ENCODE results near the gene SNX5.

Gene SNX5

DNA sequence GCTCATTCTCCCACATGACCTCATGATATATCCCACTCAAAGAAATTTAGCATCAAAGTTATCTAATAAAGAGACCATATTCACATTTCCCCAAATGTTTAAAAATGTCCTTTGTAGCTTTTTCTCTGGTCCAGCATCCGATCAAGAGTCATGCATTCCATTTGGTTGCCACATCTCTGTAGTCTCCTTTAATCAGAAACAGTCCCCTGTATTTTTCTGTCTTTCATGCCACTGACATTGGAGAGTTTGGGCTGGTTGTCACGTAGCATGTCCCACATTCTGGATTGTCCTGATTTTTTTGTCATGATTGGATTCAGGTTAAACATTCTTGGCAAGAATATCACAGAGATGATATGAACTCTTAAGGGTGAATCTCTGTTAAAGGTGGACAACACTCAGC is 55.7 kb downstream of the SNX5 start:
- Histone ChIP-seq H3K9me3 (ENCODE audit: control insufficient read depth, insufficient read depth, low read length) (no peaks in the 10 kb centered on the region), H3K36me3 (ENCODE audit: insufficient read depth, low read length) (no peaks in the 10 kb centered on the region), H3K4me1 (ENCODE audit: insufficient read depth, low read length) (peaks cover 4% of the 10 kb centered on the region; the same call in 1 of the 2 replicates), H3K9ac (ENCODE audit: low read depth, low read length) (no peak overlapping the region)

DNA sequence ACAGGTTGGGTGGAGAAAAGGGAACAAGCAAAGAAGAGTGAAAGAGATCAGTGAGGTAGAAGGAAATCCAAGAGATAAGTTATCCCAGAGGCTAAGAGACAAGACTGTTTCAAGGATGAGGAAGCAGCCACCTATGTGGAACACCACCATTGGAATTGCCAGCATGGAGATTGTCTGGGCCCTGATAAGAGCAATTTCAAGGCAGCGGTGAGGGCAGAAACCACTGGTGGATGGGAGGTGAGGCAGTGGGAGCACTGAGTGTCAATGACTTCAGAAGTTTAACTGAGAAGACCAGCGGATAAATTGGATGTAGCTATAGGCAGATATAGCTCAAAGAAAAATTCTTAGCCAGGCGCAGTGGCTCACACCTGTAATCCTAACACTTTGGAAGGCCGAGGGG is 56.7 kb downstream of the SNX5 start:
- Histone ChIP-seq H3K36me3 (ENCODE audit: insufficient read depth, low read length) (no peaks in the 10 kb centered on the region), H3K4me1 (ENCODE audit: insufficient read depth, low read length) (peaks cover 4% of the 10 kb centered on the region; the same call in 1 of the 2 replicates)

DNA sequence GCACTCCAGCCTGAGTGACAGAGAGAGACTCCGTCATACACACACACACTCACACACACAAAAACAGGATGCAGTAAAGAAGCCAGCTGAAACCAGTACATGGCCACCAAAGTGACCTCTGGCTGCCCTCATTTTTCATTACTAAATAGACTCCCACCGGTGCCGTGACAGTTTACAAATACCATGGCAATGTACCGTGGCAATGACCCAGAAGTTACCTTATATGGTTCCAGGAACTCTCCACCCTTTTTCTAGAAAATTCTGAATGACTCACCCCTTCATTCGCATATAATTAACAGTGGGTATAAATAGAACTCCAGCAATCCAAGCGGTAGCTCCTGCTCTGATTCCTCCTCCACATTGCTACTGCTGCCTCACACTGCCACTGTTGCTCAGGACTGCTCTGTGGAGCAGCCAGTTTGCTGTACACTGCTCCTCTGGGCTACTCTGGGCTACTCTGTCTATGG is 57.7 kb downstream of the SNX5 start:
- Histone ChIP-seq H3K36me3 (ENCODE audit: insufficient read depth, low read length) (no peaks in the 10 kb centered on the region), H3K4me1 (ENCODE audit: insufficient read depth, low read length) (peaks cover 4% of the 10 kb centered on the region; the same call in 1 of the 2 replicates), H3K9ac (ENCODE audit: low read depth, low read length) (no peak overlapping the region), H3K9me3 (ENCODE audit: control insufficient read depth, insufficient read depth, low read length) (no peaks in the 10 kb centered on the region)

More for the DNA sequence above, 56.7 kb downstream of the SNX5 start:
- no peaks in the 10 kb centered on the region for H3K9me3 ChIP-seq (ENCODE audit: control insufficient read depth, insufficient read depth, low read length)
- no peak overlapping the region for H3K9ac ChIP-seq (ENCODE audit: low read depth, low read length)

DNA sequence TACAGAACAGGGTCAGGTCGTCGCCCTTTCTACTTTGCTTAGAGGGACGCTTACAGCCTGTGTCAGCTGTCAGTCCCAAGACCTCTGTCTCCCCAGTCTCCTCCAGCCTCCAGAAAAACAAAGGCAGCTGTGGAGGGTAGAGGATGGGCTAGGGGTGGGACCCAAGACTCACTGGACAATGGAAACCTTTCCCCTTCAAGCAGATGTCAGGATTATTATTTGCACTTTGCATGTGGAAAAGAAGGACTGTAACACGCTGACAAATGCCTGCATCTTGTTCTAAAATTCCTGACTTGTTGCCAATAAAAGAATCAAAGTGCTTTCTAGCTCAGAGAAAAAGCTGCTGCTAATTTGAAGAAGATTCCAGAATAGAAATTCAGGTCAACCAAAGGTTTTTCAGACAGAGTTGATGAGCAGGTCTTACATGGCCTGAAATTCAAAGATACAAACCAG is 58.7 kb downstream of the SNX5 start:
- peaks cover 4% of the 10 kb centered on the region; the same call in 1 of the 2 replicates for H3K4me1 ChIP-seq (ENCODE audit: insufficient read depth, low read length)
- no peaks in the 10 kb centered on the region for H3K36me3 ChIP-seq (ENCODE audit: insufficient read depth, low read length)
- H3K9me3 ChIP-seq (ENCODE audit: control insufficient read depth, insufficient read depth, low read length), result no peaks in the 10 kb centered on the region
- H3K9ac ChIP-seq (ENCODE audit: low read depth, low read length), result no peak overlapping the region

DNA sequence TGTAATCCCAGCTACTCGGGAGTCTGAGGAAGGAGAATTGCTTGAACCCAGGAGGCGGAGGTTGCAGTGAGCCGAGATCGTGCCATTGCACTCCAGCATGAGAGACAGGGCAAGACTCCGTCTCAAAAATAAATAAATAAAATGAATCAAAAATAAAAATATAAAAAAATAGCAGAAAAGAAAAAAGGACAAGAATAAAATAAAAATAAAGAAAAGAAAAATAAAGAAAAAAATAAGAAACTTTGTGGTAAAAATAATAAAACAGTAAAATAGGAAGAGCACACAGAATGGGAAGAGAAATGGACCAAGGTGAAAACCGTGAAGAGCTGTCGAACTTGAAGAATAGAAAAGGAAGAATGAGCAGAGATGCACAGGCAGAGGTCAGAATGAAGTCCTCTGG is 63.0 kb downstream of the SNX5 start:
- Histone ChIP-seq H3K4me1 (ENCODE audit: insufficient read depth, low read length) (no peaks in the 10 kb centered on the region), H3K36me3 (ENCODE audit: insufficient read depth, low read length) (no peaks in the 10 kb centered on the region), H3K9me3 (ENCODE audit: control insufficient read depth, insufficient read depth, low read length) (no peaks in the 10 kb centered on the region), H3K9ac (ENCODE audit: low read depth, low read length) (no peak overlapping the region)

DNA sequence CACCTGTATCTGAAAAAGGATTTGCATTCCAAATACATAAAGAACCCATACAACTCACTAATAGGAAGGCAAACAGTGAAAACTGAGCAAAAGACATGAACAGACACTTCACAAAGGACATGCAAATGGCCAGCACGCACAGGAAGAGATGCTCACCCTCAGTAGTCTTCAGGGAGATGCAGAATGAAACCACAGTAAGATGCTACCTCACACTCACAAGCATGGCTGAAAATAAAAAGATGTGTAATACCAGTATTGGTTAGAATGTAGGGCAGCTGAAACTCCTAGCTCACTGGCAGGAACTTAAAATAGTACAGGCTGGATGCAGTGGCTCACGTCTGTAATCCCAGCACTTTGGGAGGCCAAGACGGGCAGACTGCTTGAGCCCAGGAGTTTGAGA is 64.6 kb downstream of the SNX5 start:
- Histone ChIP-seq H3K9me3 (ENCODE audit: control insufficient read depth, insufficient read depth, low read length) (no peaks in the 10 kb centered on the region), H3K36me3 (ENCODE audit: insufficient read depth, low read length) (no peaks in the 10 kb centered on the region), H3K4me1 (ENCODE audit: insufficient read depth, low read length) (no peaks in the 10 kb centered on the region)

DNA sequence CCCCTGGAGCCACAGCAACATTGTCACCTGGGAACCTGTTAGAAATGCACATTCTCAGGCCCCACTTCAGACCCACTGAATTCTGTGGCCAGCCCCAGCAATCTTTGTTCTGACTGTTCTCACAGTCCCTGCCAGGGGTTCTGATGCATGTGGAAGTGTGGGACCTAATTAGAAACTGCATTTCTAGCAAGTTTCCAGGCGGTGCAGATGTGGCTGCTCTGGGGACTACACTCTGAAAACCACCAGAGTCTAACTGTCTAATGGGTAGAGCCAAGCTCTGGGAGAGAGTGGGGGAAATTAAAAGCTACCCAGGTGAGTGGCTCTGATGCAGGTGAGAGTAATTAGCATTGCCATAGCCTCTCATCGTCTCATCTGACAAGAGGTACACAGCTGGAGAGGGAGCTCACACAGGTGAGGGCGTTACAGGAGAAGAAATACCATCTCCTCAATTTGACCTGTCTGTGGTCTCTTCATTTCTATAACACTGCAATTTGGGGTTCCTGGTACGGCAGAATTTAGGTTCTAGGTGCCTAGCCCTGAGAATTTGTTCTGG is 66.0 kb downstream of the SNX5 start:
- Histone ChIP-seq H3K36me3 (ENCODE audit: insufficient read depth, low read length) (no peaks in the 10 kb centered on the region), H3K9me3 (ENCODE audit: control insufficient read depth, insufficient read depth, low read length) (no peaks in the 10 kb centered on the region), H3K9ac (ENCODE audit: low read depth, low read length) (no peak overlapping the region), H3K4me1 (ENCODE audit: insufficient read depth, low read length) (no peaks in the 10 kb centered on the region)

More for the DNA sequence above, 64.6 kb downstream of the SNX5 start:
- no peak overlapping the region for H3K9ac ChIP-seq (ENCODE audit: low read depth, low read length)

DNA sequence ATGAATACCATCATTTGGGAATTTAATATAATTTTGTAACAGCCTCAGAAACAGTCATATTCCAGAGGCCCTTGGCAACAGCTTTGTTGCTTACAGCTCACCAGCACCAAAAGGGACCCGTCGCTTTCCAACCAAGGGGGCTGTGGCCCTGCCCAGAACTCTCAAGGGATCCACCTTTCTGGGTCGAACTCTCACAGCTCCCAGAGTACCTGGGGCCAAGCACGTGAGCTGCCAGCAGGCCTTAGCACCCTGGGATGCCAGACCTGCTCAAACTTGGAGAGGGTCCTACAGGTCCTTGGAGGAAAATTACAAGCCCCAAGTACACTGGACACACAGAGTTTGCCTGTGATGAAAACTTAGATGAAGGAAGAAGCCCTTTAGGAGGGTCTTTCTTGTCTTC is 66.6 kb downstream of the SNX5 start:
- H3K9ac ChIP-seq (ENCODE audit: low read depth, low read length), result no peak overlapping the region
- no peaks in the 10 kb centered on the region for H3K9me3 ChIP-seq (ENCODE audit: control insufficient read depth, insufficient read depth, low read length)
- no peaks in the 10 kb centered on the region for H3K36me3 ChIP-seq (ENCODE audit: insufficient read depth, low read length)
- H3K4me1 ChIP-seq (ENCODE audit: insufficient read depth, low read length), result peaks cover 1% of the 10 kb centered on the region

DNA sequence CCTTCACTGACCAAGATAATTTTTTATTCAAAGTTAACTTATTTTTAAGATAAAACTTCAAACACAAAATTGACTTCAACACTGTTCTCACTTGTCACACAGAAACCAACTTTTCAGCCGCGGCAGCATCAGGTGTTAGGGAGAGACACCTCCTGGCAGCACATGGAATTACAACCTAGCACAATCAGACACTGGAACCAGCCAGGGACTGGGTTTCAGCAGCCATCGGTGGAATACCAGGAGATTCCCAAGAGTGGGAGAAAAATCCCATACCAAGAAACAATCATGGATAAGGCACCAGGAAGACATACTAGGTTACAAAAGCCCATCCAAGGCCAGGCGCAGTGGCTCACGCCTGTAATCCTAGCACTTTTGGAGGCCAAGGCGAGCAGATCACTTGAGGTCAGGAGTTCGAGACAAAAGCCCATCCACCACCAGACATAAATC is 70.0 kb downstream of the SNX5 start:
- Histone ChIP-seq H3K9ac (ENCODE audit: low read depth, low read length) (no peak overlapping the region), H3K9me3 (ENCODE audit: control insufficient read depth, insufficient read depth, low read length) (peaks cover 4% of the 10 kb centered on the region; the same call in 1 of the 2 replicates), H3K4me1 (ENCODE audit: insufficient read depth, low read length) (peaks cover 15% of the 10 kb centered on the region), H3K36me3 (ENCODE audit: insufficient read depth, low read length) (no peaks in the 10 kb centered on the region)

DNA sequence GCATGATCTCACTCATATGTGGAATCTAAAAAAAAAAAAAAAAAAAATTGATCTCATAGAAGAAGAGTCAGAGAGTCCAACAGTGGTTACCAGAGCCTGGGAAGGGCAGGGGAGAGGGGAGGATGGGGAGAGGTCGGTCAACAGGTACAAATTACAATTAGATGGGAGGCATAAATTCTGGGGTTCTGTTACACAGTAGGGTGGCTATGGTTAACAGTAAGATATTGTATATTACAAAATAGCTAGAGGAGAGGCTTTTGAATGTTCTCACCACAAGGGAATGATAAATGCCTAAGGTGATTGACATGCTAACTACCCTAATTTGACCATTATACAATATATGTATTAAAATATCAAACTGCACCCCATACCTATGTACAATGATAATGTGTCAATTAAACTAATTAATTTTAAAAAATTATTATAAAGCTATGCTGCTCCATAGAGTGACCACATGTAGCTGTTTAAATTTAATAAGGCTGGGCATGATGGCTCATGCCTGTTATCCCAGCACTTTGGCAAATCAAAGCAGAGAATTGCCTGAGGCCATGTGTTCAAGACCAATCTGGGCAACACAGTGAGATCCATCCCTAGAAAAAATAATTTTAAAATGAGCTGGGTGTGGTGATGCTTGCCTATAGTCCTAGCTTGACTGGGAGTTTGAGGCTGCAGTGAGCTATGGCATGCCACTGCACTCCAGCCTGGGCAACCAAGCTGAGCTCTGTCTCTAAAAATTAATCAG is 70.9 kb downstream of the SNX5 start:
- Histone ChIP-seq H3K36me3 (ENCODE audit: insufficient read depth, low read length) (no peaks in the 10 kb centered on the region), H3K4me1 (ENCODE audit: insufficient read depth, low read length) (peaks cover 15% of the 10 kb centered on the region), H3K9ac (ENCODE audit: low read depth, low read length) (no peak overlapping the region), H3K9me3 (ENCODE audit: control insufficient read depth, insufficient read depth, low read length) (peaks cover 4% of the 10 kb centered on the region; the same call in 1 of the 2 replicates)

DNA sequence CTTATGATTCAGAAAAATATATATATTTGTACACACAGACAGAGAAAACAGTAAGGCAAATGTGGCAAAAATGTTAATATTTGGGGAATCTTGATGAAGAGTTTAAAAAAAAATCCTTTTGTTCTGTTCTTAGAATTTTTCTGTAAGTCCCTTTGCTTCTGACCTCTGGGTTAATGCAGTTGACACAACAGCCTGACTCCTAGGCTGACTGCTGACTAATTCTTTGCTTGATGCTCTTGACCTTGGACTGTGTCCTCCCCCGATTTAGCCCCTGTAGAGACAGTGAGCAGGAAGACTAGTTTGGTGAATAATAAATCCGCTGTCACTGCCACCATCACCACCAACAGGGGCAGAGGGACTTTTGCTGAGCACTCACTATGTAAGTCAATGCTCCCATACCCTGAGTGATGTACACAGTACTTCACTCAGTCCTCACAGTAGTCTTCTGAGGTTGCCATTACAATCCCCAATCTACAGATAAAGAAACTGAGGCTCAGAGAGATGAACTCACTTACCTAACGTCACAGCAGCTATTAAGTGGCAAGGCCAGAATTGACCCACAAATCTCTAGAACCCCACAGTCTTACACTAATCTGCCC is 71.7 kb downstream of the SNX5 start:
- peaks cover 15% of the 10 kb centered on the region for H3K4me1 ChIP-seq (ENCODE audit: insufficient read depth, low read length)
- H3K36me3 ChIP-seq (ENCODE audit: insufficient read depth, low read length), result no peaks in the 10 kb centered on the region
- H3K9ac ChIP-seq (ENCODE audit: low read depth, low read length), result no peak overlapping the region
- H3K9me3 ChIP-seq (ENCODE audit: control insufficient read depth, insufficient read depth, low read length), result peaks cover 4% of the 10 kb centered on the region; the same call in 1 of the 2 replicates

DNA sequence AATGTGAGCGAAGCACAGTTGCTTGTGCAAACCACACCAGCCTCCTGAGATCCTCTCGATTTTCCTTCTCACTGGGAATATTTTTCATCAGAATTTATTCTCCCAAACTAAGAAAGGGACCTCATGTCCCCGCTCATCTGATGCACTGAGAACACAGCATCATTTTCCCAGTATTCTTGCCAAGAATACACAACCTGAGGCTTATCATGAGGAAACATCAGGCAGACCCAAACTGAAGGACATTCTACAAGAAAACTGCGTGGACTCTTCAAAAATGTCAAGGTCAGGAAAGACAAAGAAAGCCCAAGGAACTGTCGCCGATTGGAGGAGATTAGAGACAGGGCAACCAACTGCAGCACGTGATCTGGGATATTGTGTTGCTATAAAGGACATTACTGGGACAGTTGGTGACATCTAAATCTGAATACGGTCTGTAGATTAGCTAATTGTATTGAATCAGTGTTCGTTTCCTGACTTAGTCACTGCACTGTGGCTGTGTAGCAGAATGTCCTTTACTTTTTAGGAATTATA is 72.3 kb downstream of the SNX5 start:
- H3K9me3 ChIP-seq (ENCODE audit: control insufficient read depth, insufficient read depth, low read length), result peaks cover 4% of the 10 kb centered on the region; the same call in 1 of the 2 replicates
- no peaks in the 10 kb centered on the region for H3K36me3 ChIP-seq (ENCODE audit: insufficient read depth, low read length)
- H3K9ac ChIP-seq (ENCODE audit: low read depth, low read length), result no peak overlapping the region
- H3K4me1 ChIP-seq (ENCODE audit: insufficient read depth, low read length), result peaks cover 15% of the 10 kb centered on the region

DNA sequence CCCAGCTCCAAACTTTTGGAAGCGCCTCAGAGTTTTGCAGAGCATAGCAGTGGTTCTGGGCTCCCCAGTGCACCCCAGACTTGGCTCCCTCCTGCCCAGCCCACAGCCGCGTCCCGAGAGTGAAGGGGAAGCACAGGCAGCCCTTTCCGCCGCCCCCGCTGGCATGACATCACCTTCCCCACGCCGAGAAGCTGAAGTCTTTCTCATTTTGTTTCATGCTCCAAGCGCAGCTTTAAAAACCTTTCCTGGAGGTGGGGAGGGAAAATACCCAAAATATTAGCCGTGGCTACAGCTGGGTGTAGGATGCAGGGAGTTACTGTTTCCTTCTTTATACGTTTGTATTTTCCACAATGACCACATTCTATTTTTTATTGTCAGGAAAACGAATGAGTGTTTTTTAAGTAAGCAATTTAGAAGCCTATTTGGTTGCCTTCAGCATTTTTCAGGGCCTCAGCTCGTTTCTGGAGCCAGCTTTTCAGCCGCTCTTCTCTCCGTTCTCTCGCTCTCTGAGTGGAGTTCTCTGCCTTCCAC is 72.9 kb downstream of the SNX5 start:
- Histone ChIP-seq H3K4me1 (ENCODE audit: insufficient read depth, low read length) (peaks cover 15% of the 10 kb centered on the region), H3K36me3 (ENCODE audit: insufficient read depth, low read length) (no peaks in the 10 kb centered on the region), H3K9ac (ENCODE audit: low read depth, low read length) (peak overlapping the region; percentile 14), H3K9me3 (ENCODE audit: control insufficient read depth, insufficient read depth, low read length) (peaks cover 4% of the 10 kb centered on the region; the same call in 1 of the 2 replicates)

DNA sequence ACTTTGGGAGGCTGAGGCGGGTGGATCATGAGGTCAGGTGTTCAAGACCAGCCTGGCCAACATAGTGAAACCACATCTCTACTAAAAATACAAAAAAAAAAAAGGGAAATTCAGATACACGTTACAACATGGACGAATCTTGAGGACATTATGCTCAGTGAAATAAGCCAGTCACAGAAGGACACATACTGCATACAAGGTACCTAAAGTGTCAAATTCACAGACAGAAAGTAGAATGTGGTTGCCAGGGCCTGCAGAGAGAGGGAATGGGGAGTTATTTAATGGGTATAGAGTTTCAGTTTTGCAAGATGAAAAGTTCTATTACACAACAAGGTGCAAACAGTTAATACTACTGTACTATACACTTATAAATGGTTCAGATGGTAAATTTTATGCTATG is 75.1 kb downstream of the SNX5 start:
- Histone ChIP-seq H3K9me3 (ENCODE audit: control insufficient read depth, insufficient read depth, low read length) (peaks cover 8% of the 10 kb centered on the region; the same call in 1 of the 2 replicates), H3K9ac (ENCODE audit: low read depth, low read length) (no peak overlapping the region), H3K36me3 (ENCODE audit: insufficient read depth, low read length) (no peaks in the 10 kb centered on the region), H3K4me1 (ENCODE audit: insufficient read depth, low read length) (peaks cover 15% of the 10 kb centered on the region)
